GM12873 (cell line): ENCODE measurements around the gene ABLIM1.

Source experiments
- TF ChIP-seq, protein P1 (sequence below): IDR thresholded peaks from 2 replicates; pipeline ENCODE4 v1.5.1; 2012; ENCODE audit warnings: low read depth, mild to moderate bottlenecking, moderate library complexity, low read length, control low read depth; ENCODE audit not compliant: insufficient read depth; ENCODE audit errors: missing control alignments

The ABLIM1 gene

DNA sequence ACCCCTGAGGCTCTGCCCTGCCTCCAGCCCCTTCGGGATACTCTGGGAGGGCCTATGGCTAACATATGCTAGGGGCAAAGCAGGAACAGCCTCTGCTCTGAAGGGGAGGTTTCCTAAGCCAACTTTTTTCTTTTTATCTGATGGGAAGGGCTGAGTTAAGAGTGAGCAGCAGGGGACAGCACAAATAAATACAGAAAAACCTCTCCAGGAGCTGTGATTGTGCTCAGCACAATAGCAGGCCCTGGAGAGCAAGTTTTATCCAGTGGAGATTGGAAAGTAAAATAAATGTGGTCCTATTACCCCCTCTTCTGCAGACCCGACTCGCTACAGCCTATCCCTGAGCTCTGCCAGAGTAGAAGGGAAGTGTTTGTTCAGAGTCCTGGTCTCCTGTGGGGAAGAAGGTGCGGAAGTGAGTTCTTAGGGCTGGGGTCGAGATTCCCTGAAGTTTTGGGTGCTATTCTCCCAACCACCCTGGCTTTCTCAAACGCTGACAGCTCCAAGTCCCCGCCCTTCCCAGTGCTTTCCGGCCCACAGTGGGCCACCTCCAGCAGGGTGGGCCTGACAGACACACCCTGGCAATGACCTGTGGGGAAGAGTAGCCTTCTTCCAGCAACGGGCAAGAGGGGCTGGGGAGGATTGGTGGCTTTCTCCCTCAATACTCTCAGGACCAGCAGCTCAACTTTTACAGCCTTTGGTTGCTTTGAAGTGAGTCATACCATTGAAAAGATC is 230.8 kb downstream of the ABLIM1 start:
- TF ChIP-seq, protein P1, sequence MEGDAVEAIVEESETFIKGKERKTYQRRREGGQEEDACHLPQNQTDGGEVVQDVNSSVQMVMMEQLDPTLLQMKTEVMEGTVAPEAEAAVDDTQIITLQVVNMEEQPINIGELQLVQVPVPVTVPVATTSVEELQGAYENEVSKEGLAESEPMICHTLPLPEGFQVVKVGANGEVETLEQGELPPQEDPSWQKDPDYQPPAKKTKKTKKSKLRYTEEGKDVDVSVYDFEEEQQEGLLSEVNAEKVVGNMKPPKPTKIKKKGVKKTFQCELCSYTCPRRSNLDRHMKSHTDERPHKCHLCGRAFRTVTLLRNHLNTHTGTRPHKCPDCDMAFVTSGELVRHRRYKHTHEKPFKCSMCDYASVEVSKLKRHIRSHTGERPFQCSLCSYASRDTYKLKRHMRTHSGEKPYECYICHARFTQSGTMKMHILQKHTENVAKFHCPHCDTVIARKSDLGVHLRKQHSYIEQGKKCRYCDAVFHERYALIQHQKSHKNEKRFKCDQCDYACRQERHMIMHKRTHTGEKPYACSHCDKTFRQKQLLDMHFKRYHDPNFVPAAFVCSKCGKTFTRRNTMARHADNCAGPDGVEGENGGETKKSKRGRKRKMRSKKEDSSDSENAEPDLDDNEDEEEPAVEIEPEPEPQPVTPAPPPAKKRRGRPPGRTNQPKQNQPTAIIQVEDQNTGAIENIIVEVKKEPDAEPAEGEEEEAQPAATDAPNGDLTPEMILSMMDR: no peak

DNA sequence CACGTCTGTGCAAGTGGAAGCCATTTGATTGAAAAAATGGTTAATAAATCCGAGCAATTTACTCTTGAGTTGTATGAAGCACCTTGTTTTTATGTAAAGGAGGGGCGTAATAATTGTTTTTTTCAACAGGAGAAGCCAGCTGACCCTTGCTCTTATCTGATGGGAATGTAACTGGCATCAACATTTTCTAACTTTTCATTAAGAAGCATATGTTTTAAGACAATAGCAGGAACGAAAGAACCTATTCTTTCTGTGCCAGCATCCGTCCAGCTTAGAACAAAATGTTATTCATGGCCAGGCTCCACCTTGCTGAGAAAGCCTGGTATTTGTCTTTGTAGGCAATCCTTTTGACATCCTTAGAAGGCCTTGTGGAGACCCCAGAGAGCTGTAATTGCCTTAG is 231.6 kb downstream of the ABLIM1 start:
- TF ChIP-seq, protein P1: no peak

GRCh38 chr10:114420811-114421485 is 237.1 kb downstream of the ABLIM1 start:
- TF ChIP-seq, protein P1: no peak

DNA sequence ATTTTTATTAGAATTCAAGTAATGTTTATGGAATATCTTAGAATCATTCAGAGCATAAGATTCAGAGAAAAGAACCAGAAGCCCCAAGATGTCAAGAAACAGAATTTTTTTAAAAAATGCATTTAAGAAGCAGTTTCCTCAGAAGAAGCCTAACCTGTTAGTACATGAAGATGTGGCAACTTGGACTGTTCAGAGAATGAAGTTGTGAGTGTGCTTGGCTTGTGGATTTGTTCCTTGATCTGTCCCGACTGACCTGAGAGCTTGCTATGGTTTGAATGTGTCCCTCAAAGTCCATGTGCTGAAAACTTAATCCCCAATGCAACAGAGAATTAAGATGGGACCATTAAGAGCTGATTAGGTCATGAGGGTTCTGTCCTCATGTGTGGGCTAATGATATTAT is 240.0 kb downstream of the ABLIM1 start:
- TF ChIP-seq, protein P1: no peak

GRCh38 chr10:114412907-114413797 is 244.9 kb downstream of the ABLIM1 start:
- TF ChIP-seq, protein P1: no peak

GRCh38 chr10:114408968-114409444 is 249.1 kb downstream of the ABLIM1 start:
- TF ChIP-seq, protein P1: no peak
